Testis (tissue), 2 donors: ENCODE measurements around the gene PTGER1.

Source experiments
- POLR2A ChIP-seq: fragments of 450-650 bp; IDR thresholded peaks from one replicate; pipeline ENCODE4 v1.6.1; 2017; ENCODE audit warnings: antibody characterized with exemption, mild to moderate bottlenecking, moderate library complexity
- TF ChIP-seq, protein P1 (sequence below), 3 experiments: fragments of 450-650 bp in 2 of 3; fragments of 200-600 bp in 1 of 3; sonication (generic) in 1 of 3; IDR thresholded peaks; one replicate each; pipeline ENCODE4 v1.5.1; 2016 to 2019; ENCODE audit warnings: antibody characterized with exemption in 3 of 3, mild to moderate bottlenecking in 2 of 3, moderate library complexity in 1 of 3

DNA sequence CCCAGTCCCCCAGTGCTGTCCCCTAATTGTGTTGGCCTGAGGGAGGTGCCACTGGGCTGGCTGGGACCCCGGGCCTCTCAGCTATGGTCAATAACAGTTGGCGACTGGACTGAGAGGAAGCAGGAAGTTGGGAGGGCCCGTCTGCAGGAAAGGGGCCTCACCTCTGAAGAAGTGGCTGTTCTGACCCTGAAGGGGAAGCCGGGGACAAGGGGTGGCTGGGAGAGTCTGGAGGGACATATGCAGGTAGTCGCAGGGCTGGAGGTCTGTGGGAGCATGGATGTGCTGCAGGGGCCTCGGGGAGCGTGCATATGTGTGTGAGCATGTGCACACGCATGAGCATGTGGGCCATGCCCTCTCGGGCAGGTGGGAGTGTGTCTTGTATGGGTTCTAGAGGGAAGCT, 36.1 kb downstream of the PTGER1 start:
- no peak for TF ChIP-seq POLR2A
- TF ChIP-seq, protein P1, sequence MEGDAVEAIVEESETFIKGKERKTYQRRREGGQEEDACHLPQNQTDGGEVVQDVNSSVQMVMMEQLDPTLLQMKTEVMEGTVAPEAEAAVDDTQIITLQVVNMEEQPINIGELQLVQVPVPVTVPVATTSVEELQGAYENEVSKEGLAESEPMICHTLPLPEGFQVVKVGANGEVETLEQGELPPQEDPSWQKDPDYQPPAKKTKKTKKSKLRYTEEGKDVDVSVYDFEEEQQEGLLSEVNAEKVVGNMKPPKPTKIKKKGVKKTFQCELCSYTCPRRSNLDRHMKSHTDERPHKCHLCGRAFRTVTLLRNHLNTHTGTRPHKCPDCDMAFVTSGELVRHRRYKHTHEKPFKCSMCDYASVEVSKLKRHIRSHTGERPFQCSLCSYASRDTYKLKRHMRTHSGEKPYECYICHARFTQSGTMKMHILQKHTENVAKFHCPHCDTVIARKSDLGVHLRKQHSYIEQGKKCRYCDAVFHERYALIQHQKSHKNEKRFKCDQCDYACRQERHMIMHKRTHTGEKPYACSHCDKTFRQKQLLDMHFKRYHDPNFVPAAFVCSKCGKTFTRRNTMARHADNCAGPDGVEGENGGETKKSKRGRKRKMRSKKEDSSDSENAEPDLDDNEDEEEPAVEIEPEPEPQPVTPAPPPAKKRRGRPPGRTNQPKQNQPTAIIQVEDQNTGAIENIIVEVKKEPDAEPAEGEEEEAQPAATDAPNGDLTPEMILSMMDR (IDR thresholded peaks at IDR 0.05): no peak
